Calu3 (cell line): ENCODE results near the gene MYOZ2. TPM values are rescaled to one million over a fixed set of nuclear protein-coding genes. Genes with fewer than 3 reads are reported as not detected.

Source experiments
- BruUV-seq: library from RNA; stranded (reverse); fragments of 400-500 nt; replicated peaks from 2 replicates; lab custom pipeline; 2021; lab: Mats Ljungman, UMichigan
- CTCF ChIA-PET: fragments of 300-600 bp; sonication (Branson Sonifier 250); formaldehyde crosslinking; loops from one replicate; lab custom pipeline; 2022; ENCODE audit warnings: antibody characterized with exemption; lab: Charles Lee
- DNase-seq: peaks from one replicate; pipeline ENCODE4 v3.0.0; 2022
- H3K27ac Mint-ChIP-seq: one replicate; pipeline ENCODE4 v1.8.0; 2022; ENCODE audit warnings: mixed read lengths; ENCODE audit not compliant: unreplicated experiment
- H3K27me3 Mint-ChIP-seq: one replicate; pipeline ENCODE4 v1.8.0; 2022; ENCODE audit warnings: mixed read lengths; ENCODE audit not compliant: unreplicated experiment
- H3K36me3 Mint-ChIP-seq: one replicate; pipeline ENCODE4 v1.8.0; 2022; ENCODE audit warnings: mild to moderate bottlenecking, moderate library complexity, mixed read lengths; ENCODE audit not compliant: insufficient read depth, unreplicated experiment
- H3K4me1 Mint-ChIP-seq: one replicate; pipeline ENCODE4 v1.8.0; 2022; ENCODE audit warnings: mild to moderate bottlenecking, low read depth, mixed read lengths; ENCODE audit not compliant: unreplicated experiment
- H3K4me3 Mint-ChIP-seq: one replicate; pipeline ENCODE4 v1.8.0; 2022; ENCODE audit warnings: mild to moderate bottlenecking, low read depth, moderate library complexity, mixed read lengths; ENCODE audit not compliant: unreplicated experiment
- H3K9me3 Mint-ChIP-seq: one replicate; pipeline ENCODE4 v1.8.0; 2022; ENCODE audit warnings: low read depth, mixed read lengths; ENCODE audit not compliant: unreplicated experiment
- CTCF ChIP-seq: fragments of 200-600 bp; IDR thresholded peaks from one replicate; pipeline ENCODE4 v1.8.0; 2022; ENCODE audit warnings: antibody characterized with exemption; ENCODE audit not compliant: unreplicated experiment
- intact Hi-C: fragments of 100-400 bp; cut with micrococcal nuclease; formaldehyde crosslinking; loops from one replicate; pipeline ENCODE4 v1.10.0; 2022; ENCODE audit not compliant: unreplicated experiment
- total RNA-seq: library from RNA; stranded (reverse); gene quantifications from 2 replicates; pipeline ENCODE4 v1.2.3, GENCODE V29; 2022

The MYOZ2 gene
- total RNA-seq, 1 experiment from 2014 or later: not detected

DNA sequence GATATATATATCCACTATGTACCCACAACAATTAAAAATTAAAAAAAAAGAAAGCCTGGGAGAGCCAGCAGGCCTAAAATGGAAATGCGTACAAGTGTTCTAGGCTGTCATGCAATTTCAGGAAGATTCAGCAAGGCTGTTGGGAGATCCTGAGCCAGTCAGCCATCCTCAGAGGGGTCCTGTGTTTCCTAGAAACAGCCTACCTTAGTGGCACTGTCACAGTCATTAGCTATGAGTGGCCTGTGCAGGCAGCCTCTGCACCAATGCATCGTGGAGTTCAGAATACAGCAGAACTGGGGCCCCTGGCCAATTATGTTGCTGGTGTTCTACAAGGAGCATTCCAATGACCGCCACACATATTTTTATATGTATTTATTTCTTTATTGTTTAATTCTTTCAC, 55.9 kb downstream of the MYOZ2 start:
- no peak for DNase-seq
- Mint-ChIP-seq H3K4me1 (no peaks in the 10 kb centered on the region), H3K9me3 (peaks cover 4% of the 10 kb centered on the region), H3K4me3 (no peak overlapping the region), H3K27me3 (no peaks in the 10 kb centered on the region), H3K36me3 (no peaks in the 10 kb centered on the region), H3K27ac (no peak overlapping the region)
- CTCF ChIA-PET: no interaction called here
- intact Hi-C loops: no loop called here
- no peak for TF ChIP-seq CTCF
- no TSS peak for BruUV-seq

DNA sequence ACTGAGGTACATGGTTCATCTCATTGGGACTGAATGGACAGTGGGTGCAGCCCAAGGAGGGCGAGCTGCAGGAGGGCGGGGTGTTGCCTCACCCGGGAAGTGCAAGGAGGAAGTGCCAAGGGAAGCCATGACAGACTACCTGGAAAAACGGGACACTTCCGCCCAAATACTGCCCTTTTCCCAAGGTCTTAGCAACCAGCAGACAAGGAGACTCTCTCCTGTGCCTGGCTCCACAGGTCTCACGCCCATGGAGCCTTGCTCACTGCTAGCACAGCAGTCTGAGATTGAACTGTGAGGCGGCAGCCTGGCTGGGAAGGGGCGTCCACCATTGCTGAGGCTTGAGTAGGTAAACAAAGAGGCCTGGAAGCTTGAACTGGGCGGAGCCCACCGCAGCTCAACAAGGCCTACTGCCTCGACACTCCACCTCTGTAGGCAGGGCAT, 62.2 kb downstream of the MYOZ2 start:
- no peaks in the 10 kb centered on the region for H3K27me3 Mint-ChIP-seq
- CTCF ChIA-PET: no interaction called here
- no TSS peak for BruUV-seq
- no peak overlapping the region for H3K27ac Mint-ChIP-seq
- peaks cover 4% of the 10 kb centered on the region for H3K9me3 Mint-ChIP-seq
- no peak for DNase-seq
- no peaks in the 10 kb centered on the region for H3K4me1 Mint-ChIP-seq
- TF ChIP-seq CTCF: no peak
- intact Hi-C loops: no loop called here
- H3K4me3 Mint-ChIP-seq: no peak overlapping the region
- no peaks in the 10 kb centered on the region for H3K36me3 Mint-ChIP-seq

DNA sequence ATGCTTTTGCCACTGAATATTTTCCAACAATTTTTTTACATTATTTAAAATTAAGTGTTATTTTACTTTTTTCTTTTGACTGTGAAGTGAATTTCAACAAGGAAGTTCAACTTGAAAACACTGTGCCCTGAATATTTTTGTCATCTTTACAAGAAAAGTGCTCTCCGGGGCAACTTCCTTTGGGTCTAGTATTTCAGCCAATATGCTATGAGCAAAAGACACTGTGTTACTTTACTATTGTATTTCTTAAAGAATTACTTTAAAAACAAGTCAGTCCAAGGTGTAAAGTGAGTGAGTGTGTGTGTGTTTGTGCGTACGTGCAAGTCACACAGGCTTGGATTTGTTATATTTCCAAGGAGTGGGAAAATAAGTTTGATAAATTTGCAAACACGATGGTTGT, 69.3 kb downstream of the MYOZ2 start:
- CTCF ChIA-PET: interaction anchor here (0.6 kb wide), 1 partner anchor 44 kb away, joined by 3 read pairs; no protein-coding TSS in a partner anchor
- no peak overlapping the region for H3K4me3 Mint-ChIP-seq
- no peak for DNase-seq

GRCh38 chr4:119205690-119206089, 70.1 kb downstream of the MYOZ2 start:
- no peak overlapping the region for H3K4me3 Mint-ChIP-seq
- H3K4me1 Mint-ChIP-seq: peaks cover 21% of the 10 kb centered on the region
- H3K27me3 Mint-ChIP-seq: no peaks in the 10 kb centered on the region
- no peak overlapping the region for H3K27ac Mint-ChIP-seq
- intact Hi-C loops: no loop called here
- no peaks in the 10 kb centered on the region for H3K9me3 Mint-ChIP-seq
- no peak for DNase-seq
- CTCF ChIA-PET: no interaction called here
- H3K36me3 Mint-ChIP-seq: peaks cover 2% of the 10 kb centered on the region
- no TSS peak for BruUV-seq
- no peak for TF ChIP-seq CTCF

More for the DNA sequence above, 69.3 kb downstream of the MYOZ2 start:
- BruUV-seq: no TSS peak
- H3K27ac Mint-ChIP-seq: no peak overlapping the region
- H3K27me3 Mint-ChIP-seq: no peaks in the 10 kb centered on the region
- peaks cover 14% of the 10 kb centered on the region for H3K4me1 Mint-ChIP-seq
- H3K36me3 Mint-ChIP-seq: no peaks in the 10 kb centered on the region
- TF ChIP-seq CTCF: no peak
- H3K9me3 Mint-ChIP-seq: no peaks in the 10 kb centered on the region
- intact Hi-C loops: no loop called here
